ES-I3 (cell line): ENCODE results near the gene MISP3.
A peak's percentile ranks its signal among the peaks of the same experiment; 100 is the strongest.
"Not testable (repeated sequence)": the region's sequence is repeated elsewhere in the genome, so short reads cannot be mapped to it uniquely, and the experiment has no call there.

Experiments
- H3K36me3 ChIP-seq: 2 replicates; pipeline ENCODE4 v1.6.1; 2013; ENCODE audit warnings: mild to moderate bottlenecking, low read length, control low read depth, moderate library complexity; ENCODE audit not compliant: insufficient read depth
- H3K4me1 ChIP-seq: 2 replicates; pipeline ENCODE4 v1.6.1; 2013; ENCODE audit warnings: mild to moderate bottlenecking, control low read depth, low read length; ENCODE audit not compliant: insufficient read depth
- H3K9ac ChIP-seq: 2 replicates; pipeline ENCODE4 v1.6.1; 2013; ENCODE audit warnings: low read depth, mild to moderate bottlenecking, low read length, moderate library complexity
- H3K9me3 ChIP-seq: 2 replicates; pipeline ENCODE4 v1.6.1; 2013; ENCODE audit warnings: mild to moderate bottlenecking, low read length, moderate library complexity; ENCODE audit not compliant: control insufficient read depth, insufficient read depth

MISP3 gene

DNA sequence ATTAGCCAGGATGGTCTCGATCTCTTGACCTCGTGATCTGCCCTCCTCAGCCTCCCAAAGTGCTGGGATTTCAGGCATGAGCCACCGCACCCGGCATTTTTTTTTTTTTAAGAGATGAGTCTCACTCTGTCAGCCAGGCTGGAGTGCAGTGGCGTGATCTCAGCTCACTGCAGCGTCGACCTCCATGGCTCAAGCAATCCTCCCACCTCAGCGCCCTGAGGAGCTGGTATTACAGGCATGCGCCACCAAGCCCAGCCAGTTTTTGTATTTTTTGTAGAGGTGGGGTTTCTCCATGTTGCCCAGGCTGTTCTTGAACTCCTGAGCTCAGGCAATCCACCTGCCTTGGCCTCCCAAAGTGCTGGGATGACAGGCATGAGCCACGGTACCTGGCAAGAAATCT is 24.7 kb upstream of the MISP3 start:
- not testable (repeated sequence) for H3K4me1 ChIP-seq, H3K9me3 ChIP-seq, H3K9ac ChIP-seq, H3K36me3 ChIP-seq

DNA sequence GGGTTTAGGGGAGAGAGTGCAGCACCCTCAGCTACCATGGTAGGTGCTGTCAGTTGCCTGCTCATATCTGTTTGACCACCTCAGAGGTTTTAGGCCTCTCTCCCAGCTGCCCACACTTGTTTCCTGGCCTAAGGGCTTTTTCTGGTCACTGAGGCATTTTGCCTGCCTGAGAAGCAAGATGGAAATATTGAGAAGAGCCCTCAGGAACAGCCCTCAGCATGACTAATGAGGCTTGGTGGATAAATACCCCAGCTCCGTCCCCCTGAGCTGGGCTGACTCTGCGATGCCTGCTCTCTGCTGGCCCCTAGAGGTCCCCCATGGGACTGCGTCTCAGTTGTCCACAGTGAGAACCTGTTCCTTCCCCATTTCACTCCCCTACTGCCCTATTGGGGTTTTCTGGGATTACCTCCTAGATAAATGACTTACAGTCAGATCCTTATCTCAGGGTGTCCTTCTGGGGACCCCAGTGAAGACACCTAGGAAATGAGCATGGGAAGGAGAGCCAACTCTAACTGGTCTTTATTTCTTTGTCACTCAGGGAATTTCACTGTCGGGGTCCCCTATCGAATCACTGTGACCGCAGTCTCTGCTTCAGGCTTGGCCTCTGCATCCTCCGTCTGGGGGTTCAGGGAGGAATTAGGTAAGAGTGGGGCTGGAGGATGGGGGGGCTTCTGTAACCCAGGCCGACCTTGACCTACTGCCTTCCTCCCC is 24.0 kb upstream of the MISP3 start:
- Histone ChIP-seq H3K9me3 (peaks cover 2% of the 10 kb centered on the region; the same call in 1 of the 2 replicates), H3K4me1 (no peaks in the 10 kb centered on the region), H3K9ac (no peak overlapping the region), H3K36me3 (no peaks in the 10 kb centered on the region)

- no peaks in the 10 kb centered on the region for H3K36me3 ChIP-seq
- H3K4me1 ChIP-seq, result no peaks in the 10 kb centered on the region
- no peak overlapping the region for H3K9ac ChIP-seq
- H3K9me3 ChIP-seq, result peaks cover 2% of the 10 kb centered on the region; the same call in 1 of the 2 replicates
Measured at GRCh38 chr19:14050512-14050911, 22.1 kb upstream of the MISP3 start.

GRCh38 chr19:14050961-14051360 is 21.6 kb upstream of the MISP3 start:
- not testable (repeated sequence) for H3K36me3 ChIP-seq, H3K9me3 ChIP-seq, H3K4me1 ChIP-seq

GRCh38 chr19:14051980-14052379 is 20.6 kb upstream of the MISP3 start:
- Histone ChIP-seq H3K4me1 (no peaks in the 10 kb centered on the region), H3K9me3 (peaks cover 2% of the 10 kb centered on the region; the same call in 1 of the 2 replicates), H3K9ac (no peak overlapping the region), H3K36me3 (no peaks in the 10 kb centered on the region)

More at GRCh38 chr19:14050961-14051360, 21.6 kb upstream of the MISP3 start:
- not testable (repeated sequence) for H3K9ac ChIP-seq

GRCh38 chr19:14052470-14052869 is 20.1 kb upstream of the MISP3 start:
- H3K4me1 ChIP-seq, result no peaks in the 10 kb centered on the region
- no peak overlapping the region for H3K9ac ChIP-seq
- H3K9me3 ChIP-seq, result peaks cover 2% of the 10 kb centered on the region; the same call in 1 of the 2 replicates
- H3K36me3 ChIP-seq, result no peaks in the 10 kb centered on the region

DNA sequence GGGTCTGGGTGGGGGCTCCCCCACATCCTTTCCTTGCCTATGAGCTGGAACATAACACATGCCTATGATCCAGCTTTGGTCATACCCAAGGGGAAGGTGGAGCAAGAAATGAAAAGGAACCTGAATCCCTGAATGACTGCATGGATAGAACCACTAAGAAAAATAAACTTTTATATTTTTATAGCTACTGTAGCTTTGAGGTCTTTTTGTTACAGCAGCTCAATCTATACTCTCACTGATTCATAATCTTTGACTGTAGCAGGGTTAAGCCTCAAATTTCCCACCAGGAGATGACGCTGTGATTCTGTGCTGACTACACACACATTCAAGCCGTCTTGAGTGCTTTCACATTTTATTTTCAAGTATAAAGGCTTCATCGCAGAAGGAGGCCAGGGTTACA is 19.6 kb upstream of the MISP3 start:
- Histone ChIP-seq H3K9me3 (peaks cover 2% of the 10 kb centered on the region; the same call in 1 of the 2 replicates), H3K4me1 (no peaks in the 10 kb centered on the region), H3K36me3 (no peaks in the 10 kb centered on the region), H3K9ac (no peak overlapping the region)

GRCh38 chr19:14053500-14053899 is 19.1 kb upstream of the MISP3 start:
- H3K9ac ChIP-seq, result no peak overlapping the region
- H3K9me3 ChIP-seq, result no peaks in the 10 kb centered on the region
- peaks cover 4% of the 10 kb centered on the region; the same call in 1 of the 2 replicates for H3K4me1 ChIP-seq
- H3K36me3 ChIP-seq, result no peaks in the 10 kb centered on the region

GRCh38 chr19:14054099-14054498 is 18.5 kb upstream of the MISP3 start:
- no peaks in the 10 kb centered on the region for H3K9me3 ChIP-seq
- H3K9ac ChIP-seq, result no peak overlapping the region
- H3K4me1 ChIP-seq, result peaks cover 7% of the 10 kb centered on the region; the same call in 1 of the 2 replicates
- no peaks in the 10 kb centered on the region for H3K36me3 ChIP-seq

- peaks cover 7% of the 10 kb centered on the region; the same call in 1 of the 2 replicates for H3K4me1 ChIP-seq
- no peaks in the 10 kb centered on the region for H3K36me3 ChIP-seq
- no peak overlapping the region for H3K9ac ChIP-seq
- no peaks in the 10 kb centered on the region for H3K9me3 ChIP-seq
Measured at GRCh38 chr19:14054721-14055120, 17.9 kb upstream of the MISP3 start.

- Histone ChIP-seq H3K36me3 (no peaks in the 10 kb centered on the region), H3K9ac (no peak overlapping the region), H3K4me1 (peaks cover 7% of the 10 kb centered on the region; the same call in 1 of the 2 replicates), H3K9me3 (no peaks in the 10 kb centered on the region)
Measured at GRCh38 chr19:14055396-14055795, 17.2 kb upstream of the MISP3 start.

DNA sequence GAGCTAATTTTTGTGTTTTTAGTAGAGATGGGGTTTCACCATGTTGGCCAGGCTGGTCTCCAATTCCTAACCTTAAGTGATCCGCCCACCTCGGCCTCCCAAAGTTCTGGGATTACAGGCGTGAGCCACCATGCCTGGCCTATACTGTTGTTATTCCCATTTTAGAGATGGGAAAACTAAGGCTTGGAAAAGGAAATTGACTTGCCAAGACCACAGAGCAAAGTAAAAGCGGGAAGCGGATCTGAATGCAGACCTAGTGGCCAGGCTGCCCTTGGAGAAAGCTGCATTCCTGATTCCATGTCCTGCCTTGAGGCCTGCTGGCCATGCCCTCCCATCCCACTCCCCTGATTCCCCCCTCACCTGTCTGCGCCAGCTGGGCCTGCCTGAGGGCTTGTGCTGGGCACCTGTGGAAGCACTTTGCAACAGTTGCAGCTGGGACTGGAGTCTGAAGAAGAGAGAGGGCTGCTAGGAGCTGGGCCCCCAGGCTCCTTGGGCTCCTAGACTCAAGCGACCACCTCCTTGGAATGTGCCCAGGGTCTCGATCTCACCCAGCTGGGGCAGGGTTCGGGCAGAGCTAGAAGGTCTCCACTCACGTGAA is 16.4 kb upstream of the MISP3 start:
- no peaks in the 10 kb centered on the region for H3K36me3 ChIP-seq
- no peak overlapping the region for H3K9ac ChIP-seq
- H3K9me3 ChIP-seq, result no peaks in the 10 kb centered on the region
- H3K4me1 ChIP-seq, result peaks cover 7% of the 10 kb centered on the region; the same call in 1 of the 2 replicates

GRCh38 chr19:14056741-14057356 is 15.7 kb upstream of the MISP3 start:
- H3K9me3 ChIP-seq, result no peaks in the 10 kb centered on the region
- H3K9ac ChIP-seq, result peak overlapping the region; percentile 60
- H3K36me3 ChIP-seq, result no peaks in the 10 kb centered on the region
- peaks cover 7% of the 10 kb centered on the region; the same call in 1 of the 2 replicates for H3K4me1 ChIP-seq

- H3K9ac ChIP-seq, result peak overlapping the region; percentile 48; the same call in 1 of the 2 replicates
- H3K9me3 ChIP-seq, result no peaks in the 10 kb centered on the region
- H3K4me1 ChIP-seq, result peaks cover 7% of the 10 kb centered on the region; the same call in 1 of the 2 replicates
- no peaks in the 10 kb centered on the region for H3K36me3 ChIP-seq
Measured at GRCh38 chr19:14058182-14059092, 14.1 kb upstream of the MISP3 start.
